HG03103 (cell line): ENCODE measurements around the gene NUDT3.
"Not testable (repeated sequence)": the region's sequence is repeated elsewhere in the genome, so short reads cannot be mapped to it uniquely, and the experiment has no call there.

Experiments used
- ATAC-seq: cut with Tn5 transposase; IDR thresholded peaks from one replicate; pipeline ENCODE4 v1.9.1; 2021; ENCODE audit warnings: low read depth; ENCODE audit not compliant: unreplicated experiment

The NUDT3 gene

DNA sequence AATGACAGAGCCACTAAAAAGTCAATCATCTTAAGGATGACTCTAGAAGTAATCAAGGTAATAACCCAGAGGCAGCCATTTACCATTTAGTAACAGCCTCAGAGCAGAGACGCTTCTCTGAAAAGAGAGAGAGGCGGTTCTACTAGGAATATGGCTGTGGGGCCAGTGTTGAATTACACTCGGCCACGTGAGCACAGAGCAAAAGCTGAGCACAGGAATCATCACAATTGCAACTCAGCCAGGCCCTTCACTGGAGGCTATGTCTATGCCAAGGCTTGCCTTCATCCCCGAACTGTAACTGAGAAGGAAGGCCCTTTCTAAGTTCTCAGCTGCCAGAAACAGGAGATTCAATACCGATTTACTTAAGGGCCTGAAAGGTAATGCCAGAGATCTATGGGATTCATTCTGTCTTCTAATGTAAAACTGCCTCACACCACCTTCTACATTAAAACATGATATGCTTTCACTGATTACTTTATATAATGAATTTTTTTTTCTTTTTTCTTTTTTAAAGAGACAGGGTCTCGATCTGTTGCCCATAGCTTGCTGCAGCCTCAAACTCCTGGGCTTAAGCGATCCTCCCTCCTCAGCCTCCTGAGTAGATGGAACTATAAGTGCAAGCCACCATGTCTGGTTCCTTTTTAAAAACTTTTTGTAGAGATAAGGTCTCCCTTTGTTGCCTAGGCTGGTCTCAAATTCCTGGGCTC, 67.6 kb downstream of the NUDT3 start:
- no peak for ATAC-seq

DNA sequence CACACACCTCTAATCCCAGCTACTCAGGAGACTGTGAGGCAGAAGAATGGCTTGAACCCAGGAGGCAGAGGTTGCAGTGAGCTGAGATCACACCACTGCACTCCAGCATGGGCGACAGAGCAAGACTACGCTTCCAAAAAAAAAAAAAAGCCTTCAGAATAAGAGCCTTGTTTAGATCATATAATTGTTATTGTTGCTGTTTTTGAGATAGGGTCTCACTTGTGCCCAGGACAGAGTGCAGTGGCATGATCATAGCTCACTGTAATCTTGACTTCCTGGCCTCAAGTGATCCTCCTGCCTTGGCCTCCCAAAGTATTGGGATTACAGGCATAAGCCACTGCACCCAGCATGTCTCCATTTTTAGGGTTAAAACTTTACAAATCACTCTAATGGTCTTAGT, 68.2 kb downstream of the NUDT3 start:
- not testable (repeated sequence) for ATAC-seq

DNA sequence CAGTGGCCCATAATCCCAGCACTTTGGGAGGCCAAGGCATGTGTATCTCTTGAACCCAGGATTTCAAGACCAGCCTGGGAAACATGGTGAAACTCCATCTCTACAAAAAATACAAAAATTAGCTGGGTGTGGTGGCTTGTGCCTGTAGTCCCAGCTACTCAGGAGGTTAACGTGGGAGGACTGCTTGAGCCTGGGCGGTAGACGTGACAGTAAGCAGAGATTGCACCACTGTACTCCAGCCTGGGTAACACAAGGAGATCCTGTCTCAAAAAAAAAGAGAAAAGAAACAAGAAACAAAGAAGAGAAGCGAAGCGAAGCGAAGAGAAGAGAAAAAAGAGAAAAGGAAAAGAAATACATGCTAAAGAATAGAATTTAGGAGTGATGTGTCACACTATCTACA, 69.2 kb downstream of the NUDT3 start:
- ATAC-seq, result no peak

DNA sequence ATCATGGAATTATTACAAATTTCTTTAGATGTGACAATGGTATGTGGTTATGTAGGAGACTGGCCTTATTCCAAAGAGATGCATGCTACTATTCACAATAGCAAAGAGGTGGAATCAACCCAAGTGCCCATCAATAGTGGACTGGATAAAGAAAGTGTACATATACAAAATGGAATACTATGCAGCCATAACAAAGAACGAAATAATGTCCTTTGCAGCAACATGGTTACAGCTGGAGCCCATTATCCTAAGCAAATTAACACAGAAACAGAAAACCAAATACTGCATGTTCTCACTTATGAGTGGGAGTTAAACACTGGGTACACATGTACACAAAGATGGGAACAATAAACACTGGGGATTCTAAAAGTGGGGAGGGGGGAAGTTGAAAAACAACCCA, 69.7 kb downstream of the NUDT3 start:
- no peak for ATAC-seq

DNA sequence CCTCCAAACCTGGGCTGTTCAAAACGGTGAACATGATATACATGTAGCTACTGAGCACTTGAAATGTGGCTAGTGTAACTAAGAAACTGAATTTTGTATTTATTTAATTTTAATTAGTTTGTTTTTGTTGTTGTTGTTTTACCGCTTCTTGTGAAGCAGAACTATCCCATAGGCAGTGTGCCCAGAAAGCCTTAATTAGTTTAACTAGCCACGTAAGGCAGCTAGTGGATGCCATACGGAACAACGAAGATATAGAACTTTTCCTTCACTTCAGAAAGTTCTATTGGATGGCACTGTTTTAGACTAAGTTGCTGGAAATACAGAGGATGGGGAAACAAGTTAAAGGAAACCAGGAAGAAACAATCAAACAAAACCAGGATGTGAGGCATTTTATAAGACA, 70.6 kb downstream of the NUDT3 start:
- no peak for ATAC-seq

DNA sequence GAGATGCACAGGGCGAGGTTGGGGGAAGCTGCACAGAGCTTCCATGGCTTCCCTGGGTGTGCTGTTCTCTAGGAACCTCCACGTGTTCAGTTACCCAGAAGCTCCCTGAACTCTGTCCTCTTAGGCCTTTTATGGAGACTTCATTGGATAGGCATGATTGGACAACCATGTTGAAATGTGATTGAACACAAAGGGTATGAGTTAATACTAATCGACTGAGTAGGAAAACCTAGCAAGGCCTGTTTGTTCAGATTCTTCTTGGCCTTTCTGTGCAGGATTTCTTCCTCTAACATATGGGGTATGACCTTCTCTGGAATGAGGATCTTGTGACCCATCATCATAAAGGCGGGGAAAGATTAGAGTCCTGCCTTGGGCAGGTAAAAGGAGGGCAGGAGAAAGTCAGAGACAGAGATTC, 73.0 kb downstream of the NUDT3 start:
- no peak for ATAC-seq

DNA sequence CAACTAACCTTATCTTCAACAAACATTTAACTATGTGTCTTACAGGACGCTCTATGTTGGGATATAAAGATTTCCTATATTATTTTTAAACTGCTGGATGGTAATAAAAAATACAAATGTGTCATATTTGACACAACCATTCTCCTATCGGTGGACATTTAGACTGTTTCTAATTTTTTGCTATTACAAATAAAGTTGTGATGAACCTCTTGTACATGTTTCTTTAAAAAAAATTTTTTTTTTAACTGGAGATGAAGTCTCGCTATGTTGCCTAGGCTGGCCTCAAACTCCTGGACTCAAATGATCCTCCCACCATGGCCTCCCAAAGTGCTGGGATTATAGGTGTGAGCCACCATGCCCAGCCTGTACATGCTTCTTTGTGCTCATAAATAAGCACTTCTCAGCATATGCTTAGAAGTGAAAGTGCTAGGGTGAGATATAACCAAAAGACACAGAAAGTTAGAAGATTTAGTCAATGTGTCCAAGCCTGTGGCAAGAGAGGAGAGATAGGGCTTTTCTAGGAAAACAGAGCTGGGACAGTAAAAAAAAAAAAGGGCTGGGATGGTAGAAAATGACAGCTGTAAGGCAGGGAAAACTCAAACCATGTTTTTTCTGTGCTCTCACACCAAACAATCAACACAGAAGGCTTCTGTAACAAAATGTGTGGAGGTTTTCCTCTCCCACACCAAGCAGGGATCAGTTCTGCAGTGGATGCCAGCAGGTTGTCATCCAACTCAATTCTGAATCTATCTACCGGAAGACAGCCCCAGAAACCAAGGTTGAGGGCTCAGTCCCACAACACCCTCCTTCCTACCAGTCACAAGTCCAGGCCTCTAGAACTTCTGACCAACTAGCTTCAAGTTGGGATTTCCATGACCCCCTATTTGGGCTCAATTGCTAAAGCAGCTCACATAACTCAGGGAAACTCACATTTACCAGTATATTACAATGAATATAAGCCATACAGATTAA, 73.7 kb downstream of the NUDT3 start:
- ATAC-seq, result no peak

DNA sequence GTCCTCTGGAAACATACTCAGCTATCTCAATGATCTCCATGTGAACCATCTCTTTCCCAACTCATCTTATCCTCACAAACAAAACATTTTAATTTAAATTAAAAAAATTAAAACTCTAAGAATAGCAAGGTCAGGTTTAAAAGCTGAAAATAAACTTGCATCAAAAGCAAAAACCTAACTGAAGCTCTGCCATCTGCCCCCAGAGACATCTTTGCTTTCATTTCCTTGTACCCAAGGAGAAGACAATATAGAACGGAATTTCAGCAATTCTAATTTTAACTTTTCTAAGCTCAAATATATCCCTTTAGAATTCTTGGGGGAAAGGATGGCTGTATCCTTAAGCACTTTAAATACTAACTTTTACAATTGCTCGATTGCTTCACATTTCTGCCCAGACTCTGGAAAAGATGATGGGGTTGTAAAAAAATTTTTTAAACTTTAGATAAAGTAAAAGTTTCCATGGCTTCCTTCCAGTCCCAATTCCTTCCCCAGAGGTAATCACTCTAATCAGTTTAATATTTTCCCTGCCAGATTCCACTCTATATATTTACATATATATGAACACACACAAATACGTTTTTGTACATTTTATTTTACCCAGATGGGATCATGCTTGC, 74.5 kb downstream of the NUDT3 start:
- no peak for ATAC-seq

DNA sequence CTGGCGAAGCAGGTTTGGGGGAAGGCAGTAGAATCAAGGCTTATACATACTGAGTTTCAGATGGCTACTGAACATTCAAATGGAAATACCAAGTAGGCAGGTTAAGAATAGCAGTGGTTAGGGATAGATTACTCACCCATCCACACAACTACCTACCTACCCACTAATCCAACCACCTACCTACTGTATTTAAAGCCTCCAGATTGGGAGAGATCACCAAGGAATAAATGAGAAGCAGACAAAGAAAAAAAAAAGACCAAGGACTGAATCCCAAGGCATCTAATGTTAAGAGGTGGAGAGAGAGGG, 75.3 kb downstream of the NUDT3 start:
- ATAC-seq, result no peak

DNA sequence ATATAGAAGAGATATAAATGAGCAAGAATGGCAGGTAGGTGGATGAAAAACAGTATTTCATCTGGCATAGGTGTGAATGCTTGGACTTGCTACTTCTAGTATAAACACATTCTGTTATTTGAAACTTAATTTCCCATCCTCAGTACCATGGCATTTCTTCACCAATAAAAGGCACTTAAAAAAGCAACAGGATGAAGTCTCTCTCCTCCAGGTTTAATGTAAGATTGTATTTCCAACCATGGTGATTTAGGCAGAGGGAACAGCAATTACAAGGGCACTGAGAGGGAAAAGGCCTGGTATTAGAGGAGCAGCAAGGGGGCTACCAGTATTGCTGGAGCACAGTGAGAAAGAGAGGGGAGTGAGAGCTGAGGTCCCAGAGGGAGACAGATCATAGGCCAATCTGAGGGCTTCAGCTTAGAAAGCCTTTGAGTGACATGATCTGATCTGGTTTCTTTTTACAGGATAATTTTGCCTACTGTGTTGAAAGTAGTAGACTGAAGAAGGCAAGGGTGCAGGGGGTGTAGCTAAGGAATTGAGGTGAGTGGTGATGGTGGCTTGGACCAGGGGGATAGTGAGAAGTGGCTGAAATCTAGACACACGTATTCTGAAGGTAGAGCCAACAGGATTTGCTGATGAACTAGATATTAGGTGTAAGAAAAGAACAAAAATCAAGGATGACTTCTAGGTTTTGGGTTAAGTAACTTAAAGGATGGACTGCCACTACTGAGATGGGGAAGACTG, 75.9 kb downstream of the NUDT3 start:
- ATAC-seq, result no peak

DNA sequence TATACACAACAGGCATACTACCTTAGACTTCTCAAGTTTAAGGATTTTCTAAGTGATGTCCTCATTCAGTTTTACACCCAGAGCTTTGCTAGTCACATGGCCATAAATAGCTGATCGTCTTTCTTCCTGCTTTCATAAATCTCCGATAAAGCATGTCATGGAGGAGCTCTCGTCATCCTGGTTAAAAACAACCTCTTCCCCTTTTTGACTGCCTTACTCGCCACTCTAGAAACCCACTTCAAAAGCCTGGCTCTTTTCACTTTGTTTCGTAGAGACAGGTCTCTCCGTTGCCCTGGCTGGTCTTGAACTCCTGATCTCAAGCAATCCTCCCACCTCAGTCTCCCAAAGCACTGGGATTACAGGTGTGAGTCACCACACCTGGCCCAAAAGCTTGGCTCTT, 76.7 kb downstream of the NUDT3 start:
- ATAC-seq, result no peak

DNA sequence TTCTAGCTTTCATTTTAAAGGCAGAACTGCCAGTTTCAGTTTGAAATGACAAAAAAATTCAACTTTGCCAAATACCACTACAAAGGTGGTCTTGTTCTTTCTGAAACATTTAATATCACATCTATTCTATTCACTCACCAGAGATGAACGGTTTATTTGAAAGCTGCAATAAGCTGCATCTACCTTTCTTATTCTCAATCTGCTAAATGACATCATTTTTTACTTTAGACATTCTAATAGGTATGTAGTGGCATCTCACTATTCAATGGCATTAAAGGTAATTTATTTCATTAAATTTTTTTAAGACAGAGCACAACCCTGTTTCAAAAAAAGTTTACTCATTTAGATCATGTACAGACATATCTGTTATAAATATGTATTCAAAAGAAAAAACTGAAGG, 77.2 kb downstream of the NUDT3 start:
- no peak for ATAC-seq

DNA sequence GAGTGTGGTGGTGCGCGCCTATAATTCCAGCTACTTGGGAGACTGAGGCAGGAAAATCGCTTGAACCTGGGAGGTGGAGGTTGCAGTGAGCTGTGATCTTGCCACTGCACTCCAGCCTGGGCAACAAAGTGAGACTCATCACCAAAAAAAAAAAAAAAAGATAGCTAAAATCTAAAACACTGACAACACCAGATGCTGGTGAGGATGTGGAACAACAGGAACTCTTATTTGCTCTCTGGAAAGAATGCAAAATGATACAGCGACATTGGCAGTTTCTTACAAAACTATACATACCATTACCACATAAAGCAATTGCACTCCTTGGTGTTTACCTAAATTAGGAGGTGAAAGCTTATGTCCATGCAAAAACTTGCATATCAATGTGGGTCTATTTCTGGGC, 80.2 kb downstream of the NUDT3 start:
- ATAC-seq, result no peak

DNA sequence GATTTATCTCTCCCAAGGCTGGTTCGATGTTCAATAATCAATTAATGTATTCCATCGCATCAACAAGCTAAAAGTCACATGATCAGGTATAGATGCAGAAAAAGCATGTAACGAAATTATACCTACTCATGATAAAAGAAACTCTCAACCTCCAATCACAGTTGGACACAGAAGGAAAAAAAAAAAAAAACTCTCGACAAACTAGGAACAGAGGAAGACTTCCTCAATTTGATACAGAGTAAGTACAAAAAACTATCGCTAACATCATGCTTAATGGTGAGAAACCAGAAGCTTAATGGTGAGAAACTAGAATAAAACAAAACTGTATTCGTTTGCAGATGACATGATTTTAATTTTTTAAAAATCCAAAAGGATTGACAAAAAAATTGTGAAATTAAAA, 81.7 kb downstream of the NUDT3 start:
- no peak for ATAC-seq

DNA sequence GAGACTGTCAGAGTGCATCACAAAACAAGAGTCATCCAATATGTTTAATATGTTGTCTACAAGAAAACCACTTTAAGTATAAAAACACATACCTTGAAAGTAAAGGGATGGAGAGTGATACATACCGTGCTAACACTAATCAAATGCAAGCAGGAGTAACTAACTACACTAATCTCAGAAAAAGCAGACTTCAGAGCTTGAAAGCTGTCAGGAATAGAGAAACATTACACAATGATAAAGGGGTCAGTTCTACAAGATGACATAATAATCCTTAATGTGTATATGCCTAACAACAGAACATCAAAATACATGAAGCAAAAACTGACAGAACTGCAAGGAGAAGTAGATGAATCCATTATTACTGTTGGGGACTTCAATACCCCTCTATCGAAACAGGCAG, 84.0 kb downstream of the NUDT3 start:
- no peak for ATAC-seq

DNA sequence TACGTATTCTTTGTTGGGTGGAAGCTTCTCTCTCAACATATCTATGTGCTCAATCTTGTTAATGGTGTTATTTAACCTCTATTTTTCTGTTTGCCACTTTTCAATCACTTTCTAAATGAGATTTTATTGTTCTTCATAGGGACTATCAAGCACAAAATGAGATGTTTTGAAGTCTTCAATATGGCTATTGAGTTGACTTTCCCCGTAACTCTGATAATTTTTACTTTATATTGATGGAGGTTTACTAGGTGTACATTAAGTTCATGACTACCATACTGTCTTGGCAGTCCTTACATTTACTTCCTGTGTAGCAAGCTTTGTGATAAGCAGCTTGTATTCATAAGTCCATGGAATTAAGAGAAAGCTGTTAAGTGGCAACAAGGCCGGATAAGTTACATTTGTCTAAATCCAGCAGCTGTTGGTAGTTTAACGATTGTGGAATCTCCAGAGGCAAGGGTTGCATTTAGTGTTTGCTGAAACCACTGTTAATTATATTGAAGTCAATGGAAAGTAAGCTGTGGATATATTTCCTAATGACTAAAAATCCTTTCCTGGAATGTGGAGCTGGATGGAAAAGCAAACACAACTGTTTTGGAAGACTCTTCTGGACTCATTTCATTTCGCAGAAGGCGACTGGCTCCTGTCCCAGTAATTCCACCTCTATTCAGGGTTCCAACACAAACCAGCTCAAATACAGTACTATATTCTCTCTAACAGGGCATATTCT, 86.3 kb downstream of the NUDT3 start:
- no peak for ATAC-seq

DNA sequence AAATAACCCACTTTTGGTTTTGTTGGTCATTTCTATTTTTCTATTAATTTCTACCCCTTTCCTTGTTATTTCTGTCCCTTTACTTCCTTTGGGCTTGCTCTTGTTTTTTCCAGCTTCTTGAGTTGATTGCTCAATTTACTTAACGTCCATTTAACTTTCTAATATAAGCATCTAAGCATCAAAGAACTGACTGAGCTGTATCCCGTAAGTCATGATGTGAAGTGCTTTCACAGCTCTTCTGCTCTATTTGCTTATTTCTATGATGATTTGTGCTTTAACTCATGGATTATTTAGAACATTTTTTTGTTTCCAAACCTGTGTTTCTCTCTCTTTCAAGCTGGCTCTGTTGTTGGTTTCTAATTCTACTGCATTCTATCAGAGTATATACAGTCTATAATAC, 87.0 kb downstream of the NUDT3 start:
- no peak for ATAC-seq

DNA sequence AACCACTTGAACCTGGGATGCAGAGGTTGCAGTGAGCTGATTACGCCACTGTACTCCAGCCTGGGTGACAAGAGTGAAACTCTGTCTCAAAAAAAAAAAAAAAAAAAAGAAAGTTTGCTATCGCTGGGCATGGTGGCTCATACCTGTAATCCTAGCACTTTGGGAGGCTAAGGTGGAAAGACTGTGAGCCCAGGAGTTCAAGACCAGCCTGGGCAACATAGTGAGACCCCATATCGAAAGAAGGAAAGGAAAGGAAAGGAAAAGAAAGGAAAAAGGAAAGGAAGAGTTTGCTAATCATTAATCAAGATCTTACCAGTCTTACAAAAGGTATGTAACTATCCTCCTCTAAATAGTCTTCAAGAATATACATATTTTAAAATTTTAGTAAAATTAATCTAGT, 88.3 kb downstream of the NUDT3 start:
- no peak for ATAC-seq

DNA sequence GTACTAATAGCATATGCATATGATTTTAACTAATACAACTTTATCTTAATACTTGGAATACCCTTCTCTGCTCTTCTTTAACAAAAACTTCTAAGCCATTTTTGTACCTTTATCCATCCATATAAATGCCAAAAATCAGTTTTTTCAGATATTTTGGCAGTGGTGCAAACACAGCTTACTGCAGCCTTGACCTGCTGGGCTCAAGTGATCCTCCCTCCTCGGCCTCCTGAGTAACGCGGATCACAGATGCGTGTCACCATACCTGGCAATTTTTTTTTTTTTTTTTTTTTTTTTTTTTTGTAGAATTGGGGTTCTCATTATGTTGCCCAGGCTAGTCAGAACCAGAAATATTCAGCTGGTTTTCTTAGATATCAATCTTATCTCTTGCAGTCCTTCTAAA, 89.5 kb downstream of the NUDT3 start:
- no peak for ATAC-seq

DNA sequence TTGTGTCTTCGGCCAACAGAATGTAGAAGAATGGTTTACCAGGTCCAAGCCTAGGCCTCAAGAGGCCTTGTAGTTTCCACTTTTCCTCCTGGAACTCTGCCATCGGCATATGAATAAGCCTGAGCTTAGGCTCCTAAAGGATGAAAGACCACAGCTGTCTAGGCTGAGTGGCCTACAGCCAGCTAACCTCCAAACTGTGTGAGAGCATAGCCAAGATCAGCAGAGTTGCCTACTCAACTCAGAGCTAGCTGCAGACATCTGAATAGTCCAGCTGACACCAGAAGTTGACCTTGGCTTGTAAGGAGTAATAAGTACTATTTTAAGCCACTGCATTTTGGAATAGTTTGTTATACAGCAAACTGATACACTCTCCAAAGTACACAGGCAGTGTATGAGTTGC, 91.1 kb downstream of the NUDT3 start:
- ATAC-seq, result no peak
